ENCODE measurements around the gene WDR93.
"Not testable (repeated sequence)": the region's sequence is repeated elsewhere in the genome, so short reads cannot be mapped to it uniquely, and the experiment has no call there.

WDR93 gene

DNA sequence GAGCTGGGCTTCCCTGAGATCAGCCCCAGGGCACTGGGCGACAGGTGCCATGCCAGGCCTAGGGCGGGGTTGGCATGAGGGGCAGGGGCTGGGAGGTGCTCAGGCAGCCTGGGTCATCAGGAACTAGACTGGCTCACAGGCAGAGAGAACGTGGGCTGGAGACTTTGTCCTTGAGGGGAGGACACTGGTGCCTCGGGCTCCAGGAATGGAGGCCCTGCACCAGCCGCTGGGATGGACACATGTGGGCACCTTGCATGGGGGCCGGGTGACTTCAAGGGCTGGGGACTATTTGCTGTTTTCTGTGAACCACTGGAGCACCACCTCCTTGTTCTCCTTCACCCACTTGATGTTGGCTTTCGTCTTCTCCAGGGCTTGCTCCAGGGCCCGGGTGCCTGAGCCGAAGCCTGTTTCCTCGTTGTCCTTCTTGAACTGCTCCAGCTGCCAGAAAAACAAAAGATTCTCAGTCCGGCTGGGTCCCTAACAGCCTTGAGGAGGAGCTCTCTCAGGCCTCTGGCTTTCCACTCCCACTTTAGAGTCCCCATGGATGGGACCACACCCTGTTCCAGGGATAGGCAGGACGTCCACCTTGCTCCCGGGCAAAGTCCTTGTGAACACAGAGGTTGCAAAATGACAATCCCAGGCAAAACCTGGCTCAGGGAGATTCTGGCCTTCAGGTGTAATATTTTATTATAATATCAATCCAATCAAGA, 94.6 kb downstream of the WDR93 start:
- TF ChIP-seq SCRT2 (tag by site-specific recombination; IDR thresholded peaks at IDR 0.05): peak; percentile 75
- TF ChIP-seq ZNF350 (tag by site-specific recombination; IDR thresholded peaks at IDR 0.05): no peak
- TF ChIP-seq SCRT1 (tag by site-specific recombination; IDR thresholded peaks at IDR 0.05; ENCODE audit: borderline replicate concordance): peak; percentile 52; the same call in 1 of the 2 replicates
- no peak for TF ChIP-seq BCL11A (tag by site-specific recombination; IDR thresholded peaks at IDR 0.05; ENCODE audit: low read depth)
- TF ChIP-seq ZNF184 (tag by site-specific recombination; IDR thresholded peaks at IDR 0.05): no peak
- Histone ChIP-seq H3K9me3 (ENCODE audit: control insufficient read depth, insufficient read depth, low read depth, low read length) (no peaks in the 10 kb centered on the region; the same call in 1 of the 2 replicates), H3K27ac (ENCODE audit: extremely low read depth, low read depth, low read length) (no peak overlapping the region), H3K4me1 (ENCODE audit: control insufficient read depth, insufficient read depth, low read length) (no peaks in the 10 kb centered on the region), H3K4me3 (ENCODE audit: low read depth, low read length) (no peak overlapping the region), H3K36me3 (ENCODE audit: control insufficient read depth in 2 of 2, insufficient read depth in 1 of 2, low read length in 2 of 2) (no peaks in the 10 kb centered on the region)
- ChIA-PET CTCF (interaction anchor here (0.8 to 1.0 kb wide), 2 partner anchors 24 to 89 kb away, joined by 3 to 4 read pairs; no protein-coding TSS in a partner anchor), POLR2A (no interaction called here)

DNA sequence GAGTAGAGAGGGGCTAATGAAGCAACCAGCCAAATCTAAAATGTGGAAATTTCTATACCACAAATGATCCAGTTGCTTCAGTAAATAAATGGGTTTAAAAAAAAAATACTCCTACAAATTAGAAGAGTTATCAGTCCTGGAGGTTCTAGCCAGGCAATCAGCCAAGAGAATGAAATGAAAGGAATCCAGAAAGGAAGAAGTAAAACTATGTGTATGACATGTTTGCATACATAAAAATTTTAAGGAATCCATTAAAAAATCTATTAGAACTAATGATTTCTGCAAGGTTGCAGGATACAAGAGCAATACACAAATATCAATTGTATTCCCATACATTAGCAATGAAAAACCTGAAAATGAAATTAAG, 95.1 kb downstream of the WDR93 start:
- ChIA-PET CTCF (interaction anchor here (1.0 kb wide), 1 partner anchor 89 kb away, joined by 3 read pairs; no protein-coding TSS in a partner anchor), POLR2A (no interaction called here)
- TF ChIP-seq ZNF274 (IDR thresholded peaks at IDR 0.05; ENCODE audit: low read length) (no peak), ZNF274 (tag by site-specific recombination; IDR thresholded peaks at IDR 0.05; ENCODE audit: borderline replicate concordance) (no peak)
- Histone ChIP-seq H3K9me3 (ENCODE audit: control insufficient read depth, insufficient read depth, low read depth, low read length) (no peaks in the 10 kb centered on the region; the same call in 1 of the 2 replicates), H3K4me3 (ENCODE audit: low read depth, low read length) (no peak overlapping the region), H3K36me3 (ENCODE audit: control insufficient read depth in 2 of 2, insufficient read depth in 1 of 2, low read length in 2 of 2) (no peaks in the 10 kb centered on the region), H3K27ac (ENCODE audit: extremely low read depth, low read depth, low read length) (no peak overlapping the region), H3K4me1 (ENCODE audit: control insufficient read depth, insufficient read depth, low read length) (no peaks in the 10 kb centered on the region)

DNA sequence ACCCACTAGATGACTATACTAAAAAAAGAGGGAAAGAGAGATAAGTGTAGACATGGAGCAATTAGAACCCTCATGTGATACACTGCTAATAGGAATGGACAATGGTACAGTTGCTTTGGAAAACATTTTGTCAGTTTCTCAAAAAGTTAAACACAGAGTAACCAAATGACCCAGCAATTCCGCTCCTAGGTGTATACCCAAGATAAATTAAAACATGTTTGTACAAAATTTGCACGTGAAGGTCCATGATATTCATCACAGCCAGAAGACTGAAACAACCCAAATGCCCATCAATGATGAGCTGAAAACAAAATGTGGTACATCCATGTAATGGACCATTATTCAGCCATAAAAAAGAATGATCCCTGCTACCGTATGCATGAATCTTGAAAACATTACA, 97.3 kb downstream of the WDR93 start:
- no peaks in the 10 kb centered on the region for H3K36me3 ChIP-seq (ENCODE audit: control insufficient read depth in 2 of 2, insufficient read depth in 1 of 2, low read length in 2 of 2)
- POLR2A ChIA-PET: no interaction called here
- TF ChIP-seq SETDB1 (IDR thresholded peaks at IDR 0.05; ENCODE audit: insufficient read length, low read length): peak; percentile 35
- TF ChIP-seq ZNF140 (tag by site-specific recombination; IDR thresholded peaks at IDR 0.05): peak; percentile 99
- TF ChIP-seq, protein P1, sequence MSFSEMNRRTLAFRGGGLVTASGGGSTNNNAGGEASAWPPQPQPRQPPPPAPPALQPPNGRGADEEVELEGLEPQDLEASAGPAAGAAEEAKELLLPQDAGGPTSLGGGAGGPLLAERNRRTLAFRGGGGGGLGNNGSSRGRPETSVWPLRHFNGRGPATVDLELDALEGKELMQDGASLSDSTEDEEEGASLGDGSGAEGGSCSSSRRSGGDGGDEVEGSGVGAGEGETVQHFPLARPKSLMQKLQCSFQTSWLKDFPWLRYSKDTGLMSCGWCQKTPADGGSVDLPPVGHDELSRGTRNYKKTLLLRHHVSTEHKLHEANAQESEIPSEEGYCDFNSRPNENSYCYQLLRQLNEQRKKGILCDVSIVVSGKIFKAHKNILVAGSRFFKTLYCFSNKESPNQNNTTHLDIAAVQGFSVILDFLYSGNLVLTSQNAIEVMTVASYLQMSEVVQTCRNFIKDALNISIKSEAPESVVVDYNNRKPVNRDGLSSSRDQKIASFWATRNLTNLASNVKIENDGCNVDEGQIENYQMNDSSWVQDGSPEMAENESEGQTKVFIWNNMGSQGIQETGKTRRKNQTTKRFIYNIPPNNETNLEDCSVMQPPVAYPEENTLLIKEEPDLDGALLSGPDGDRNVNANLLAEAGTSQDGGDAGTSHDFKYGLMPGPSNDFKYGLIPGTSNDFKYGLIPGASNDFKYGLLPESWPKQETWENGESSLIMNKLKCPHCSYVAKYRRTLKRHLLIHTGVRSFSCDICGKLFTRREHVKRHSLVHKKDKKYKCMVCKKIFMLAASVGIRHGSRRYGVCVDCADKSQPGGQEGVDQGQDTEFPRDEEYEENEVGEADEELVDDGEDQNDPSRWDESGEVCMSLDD (tag by site-specific recombination; IDR thresholded peaks at IDR 0.05): no peak
- no peaks in the 10 kb centered on the region for H3K4me1 ChIP-seq (ENCODE audit: control insufficient read depth, insufficient read depth, low read length)
- CTCF ChIA-PET: interaction anchor here (1.3 kb wide), 1 partner anchor 27 kb away, joined by 4 read pairs; no protein-coding TSS in a partner anchor
- no peak overlapping the region for H3K4me3 ChIP-seq (ENCODE audit: low read depth, low read length)
- H3K27ac ChIP-seq (ENCODE audit: extremely low read depth, low read depth, low read length): no peak overlapping the region
- H3K9me3 ChIP-seq (ENCODE audit: control insufficient read depth, insufficient read depth, low read depth, low read length): no peaks in the 10 kb centered on the region; the same call in 1 of the 2 replicates

DNA sequence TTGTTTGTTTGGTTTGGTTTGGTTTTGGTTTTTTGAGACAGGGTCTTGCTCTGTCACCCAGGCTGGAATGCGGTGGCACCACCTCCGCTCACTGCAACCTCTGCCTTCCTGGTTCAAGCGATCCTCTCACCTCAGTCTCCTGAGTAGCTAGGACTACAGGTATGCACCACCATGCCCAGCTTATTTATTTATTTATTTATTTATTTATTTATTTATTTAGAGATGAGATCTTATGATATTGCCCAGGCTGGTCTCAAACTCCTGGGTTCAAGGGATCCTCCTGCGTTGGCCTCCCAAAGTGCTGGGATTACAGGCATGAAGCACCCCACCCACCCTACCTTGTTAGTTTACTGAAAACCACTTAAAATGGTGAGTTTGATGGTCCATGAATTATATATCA, 98.0 kb downstream of the WDR93 start:
- H3K36me3 ChIP-seq (ENCODE audit: control insufficient read depth in 2 of 2, insufficient read depth in 1 of 2, low read length in 2 of 2); POLR2A ChIA-PET; H3K4me1 ChIP-seq (ENCODE audit: control insufficient read depth, insufficient read depth, low read length); H3K27ac ChIP-seq (ENCODE audit: extremely low read depth, low read depth, low read length); H3K9me3 ChIP-seq (ENCODE audit: control insufficient read depth, insufficient read depth, low read depth, low read length); H3K4me3 ChIP-seq (ENCODE audit: low read depth, low read length): not testable (repeated sequence)
- CTCF ChIA-PET: interaction anchor here (1.3 kb wide), 1 partner anchor 27 kb away, joined by 4 read pairs; no protein-coding TSS in a partner anchor
- TF ChIP-seq ZNF558 (tag by site-specific recombination; IDR thresholded peaks at IDR 0.05) (peak; percentile 62; the same call in 1 of the 2 replicates), ZNF341 (tag by site-specific recombination; IDR thresholded peaks at IDR 0.05; ENCODE audit: low read depth) (0 out of 2 replicates have a peak, but pooled peaks have one; percentile 26), ZNF426 (tag by site-specific recombination; IDR thresholded peaks at IDR 0.05) (peak; percentile 66), ZXDB (tag by site-specific recombination; IDR thresholded peaks at IDR 0.05) (0 out of 2 replicates have a peak, but pooled peaks have one; percentile 30), ZNF394 (tag by site-specific recombination; IDR thresholded peaks at IDR 0.05; ENCODE audit: borderline replicate concordance) (peak; percentile 86; the same call in 1 of the 2 replicates)
- TF ChIP-seq, protein P2, sequence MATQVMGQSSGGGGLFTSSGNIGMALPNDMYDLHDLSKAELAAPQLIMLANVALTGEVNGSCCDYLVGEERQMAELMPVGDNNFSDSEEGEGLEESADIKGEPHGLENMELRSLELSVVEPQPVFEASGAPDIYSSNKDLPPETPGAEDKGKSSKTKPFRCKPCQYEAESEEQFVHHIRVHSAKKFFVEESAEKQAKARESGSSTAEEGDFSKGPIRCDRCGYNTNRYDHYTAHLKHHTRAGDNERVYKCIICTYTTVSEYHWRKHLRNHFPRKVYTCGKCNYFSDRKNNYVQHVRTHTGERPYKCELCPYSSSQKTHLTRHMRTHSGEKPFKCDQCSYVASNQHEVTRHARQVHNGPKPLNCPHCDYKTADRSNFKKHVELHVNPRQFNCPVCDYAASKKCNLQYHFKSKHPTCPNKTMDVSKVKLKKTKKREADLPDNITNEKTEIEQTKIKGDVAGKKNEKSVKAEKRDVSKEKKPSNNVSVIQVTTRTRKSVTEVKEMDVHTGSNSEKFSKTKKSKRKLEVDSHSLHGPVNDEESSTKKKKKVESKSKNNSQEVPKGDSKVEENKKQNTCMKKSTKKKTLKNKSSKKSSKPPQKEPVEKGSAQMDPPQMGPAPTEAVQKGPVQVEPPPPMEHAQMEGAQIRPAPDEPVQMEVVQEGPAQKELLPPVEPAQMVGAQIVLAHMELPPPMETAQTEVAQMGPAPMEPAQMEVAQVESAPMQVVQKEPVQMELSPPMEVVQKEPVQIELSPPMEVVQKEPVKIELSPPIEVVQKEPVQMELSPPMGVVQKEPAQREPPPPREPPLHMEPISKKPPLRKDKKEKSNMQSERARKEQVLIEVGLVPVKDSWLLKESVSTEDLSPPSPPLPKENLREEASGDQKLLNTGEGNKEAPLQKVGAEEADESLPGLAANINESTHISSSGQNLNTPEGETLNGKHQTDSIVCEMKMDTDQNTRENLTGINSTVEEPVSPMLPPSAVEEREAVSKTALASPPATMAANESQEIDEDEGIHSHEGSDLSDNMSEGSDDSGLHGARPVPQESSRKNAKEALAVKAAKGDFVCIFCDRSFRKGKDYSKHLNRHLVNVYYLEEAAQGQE (tag by site-specific recombination; IDR thresholded peaks at IDR 0.05): peak; percentile 67; the same call in 1 of the 2 replicates
- TF ChIP-seq, protein P3, sequence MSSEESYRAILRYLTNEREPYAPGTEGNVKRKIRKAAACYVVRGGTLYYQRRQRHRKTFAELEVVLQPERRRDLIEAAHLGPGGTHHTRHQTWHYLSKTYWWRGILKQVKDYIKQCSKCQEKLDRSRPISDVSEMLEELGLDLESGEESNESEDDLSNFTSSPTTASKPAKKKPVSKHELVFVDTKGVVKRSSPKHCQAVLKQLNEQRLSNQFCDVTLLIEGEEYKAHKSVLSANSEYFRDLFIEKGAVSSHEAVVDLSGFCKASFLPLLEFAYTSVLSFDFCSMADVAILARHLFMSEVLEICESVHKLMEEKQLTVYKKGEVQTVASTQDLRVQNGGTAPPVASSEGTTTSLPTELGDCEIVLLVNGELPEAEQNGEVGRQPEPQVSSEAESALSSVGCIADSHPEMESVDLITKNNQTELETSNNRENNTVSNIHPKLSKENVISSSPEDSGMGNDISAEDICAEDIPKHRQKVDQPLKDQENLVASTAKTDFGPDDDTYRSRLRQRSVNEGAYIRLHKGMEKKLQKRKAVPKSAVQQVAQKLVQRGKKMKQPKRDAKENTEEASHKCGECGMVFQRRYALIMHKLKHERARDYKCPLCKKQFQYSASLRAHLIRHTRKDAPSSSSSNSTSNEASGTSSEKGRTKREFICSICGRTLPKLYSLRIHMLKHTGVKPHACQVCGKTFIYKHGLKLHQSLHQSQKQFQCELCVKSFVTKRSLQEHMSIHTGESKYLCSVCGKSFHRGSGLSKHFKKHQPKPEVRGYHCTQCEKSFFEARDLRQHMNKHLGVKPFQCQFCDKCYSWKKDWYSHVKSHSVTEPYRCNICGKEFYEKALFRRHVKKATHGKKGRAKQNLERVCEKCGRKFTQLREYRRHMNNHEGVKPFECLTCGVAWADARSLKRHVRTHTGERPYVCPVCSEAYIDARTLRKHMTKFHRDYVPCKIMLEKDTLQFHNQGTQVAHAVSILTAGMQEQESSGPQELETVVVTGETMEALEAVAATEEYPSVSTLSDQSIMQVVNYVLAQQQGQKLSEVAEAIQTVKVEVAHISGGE (tag by site-specific recombination; conservative IDR thresholded peaks at IDR 0.05; ENCODE audit: low read depth): peak; percentile 60
